NB4 (cell line): ENCODE results near the gene GH1.
"Not testable (repeated sequence)": the region's sequence is repeated elsewhere in the genome, so short reads cannot be mapped to it uniquely, and the experiment has no call there.

Source experiments
- DNase-seq: peaks from one replicate; pipeline ENCODE4 v3.0.0; 2010; ENCODE audit warnings: low read depth
- H3K4me3 ChIP-seq: one replicate; pipeline ENCODE4 v1.5.1; 2011; ENCODE audit warnings: mild to moderate bottlenecking, low read depth, low read length, moderate library complexity
- MYC ChIP-seq: IDR thresholded peaks from 2 replicates; pipeline ENCODE4 v1.6.1; 2011; ENCODE audit warnings: low read depth, low read length
- POLR2A ChIP-seq: IDR thresholded peaks from 2 replicates; pipeline ENCODE4 v1.6.1; 2011; ENCODE audit warnings: mild to moderate bottlenecking; ENCODE audit not compliant: insufficient read length; ENCODE audit errors: extremely low read depth
- TF ChIP-seq, protein P1 (sequence below): IDR thresholded peaks from 2 replicates; pipeline ENCODE4 v1.6.1; 2011; ENCODE audit warnings: low read depth, low read length
- TF ChIP-seq, protein P2 (sequence below): IDR thresholded peaks from one replicate; pipeline ENCODE4 v1.5.1; 2012; ENCODE audit warnings: low read depth, low read length

The GH1 gene

GRCh38 chr17:63881935-63882601, 36.6 kb downstream of the GH1 start, which contains the start of gene GH2:
GH2 (minus strand) TSS chr17:63881944; CDS start chr17:63881801, 143 bp downstream.
- H3K4me3 ChIP-seq = no peak within 1 kb of the TSS
- peak; percentile 48 for DNase-seq
- TF ChIP-seq POLR2A (no peak), MYC (no peak)
- TF ChIP-seq, protein P1, sequence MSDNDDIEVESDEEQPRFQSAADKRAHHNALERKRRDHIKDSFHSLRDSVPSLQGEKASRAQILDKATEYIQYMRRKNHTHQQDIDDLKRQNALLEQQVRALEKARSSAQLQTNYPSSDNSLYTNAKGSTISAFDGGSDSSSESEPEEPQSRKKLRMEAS = no peak
- TF ChIP-seq, protein P2, sequence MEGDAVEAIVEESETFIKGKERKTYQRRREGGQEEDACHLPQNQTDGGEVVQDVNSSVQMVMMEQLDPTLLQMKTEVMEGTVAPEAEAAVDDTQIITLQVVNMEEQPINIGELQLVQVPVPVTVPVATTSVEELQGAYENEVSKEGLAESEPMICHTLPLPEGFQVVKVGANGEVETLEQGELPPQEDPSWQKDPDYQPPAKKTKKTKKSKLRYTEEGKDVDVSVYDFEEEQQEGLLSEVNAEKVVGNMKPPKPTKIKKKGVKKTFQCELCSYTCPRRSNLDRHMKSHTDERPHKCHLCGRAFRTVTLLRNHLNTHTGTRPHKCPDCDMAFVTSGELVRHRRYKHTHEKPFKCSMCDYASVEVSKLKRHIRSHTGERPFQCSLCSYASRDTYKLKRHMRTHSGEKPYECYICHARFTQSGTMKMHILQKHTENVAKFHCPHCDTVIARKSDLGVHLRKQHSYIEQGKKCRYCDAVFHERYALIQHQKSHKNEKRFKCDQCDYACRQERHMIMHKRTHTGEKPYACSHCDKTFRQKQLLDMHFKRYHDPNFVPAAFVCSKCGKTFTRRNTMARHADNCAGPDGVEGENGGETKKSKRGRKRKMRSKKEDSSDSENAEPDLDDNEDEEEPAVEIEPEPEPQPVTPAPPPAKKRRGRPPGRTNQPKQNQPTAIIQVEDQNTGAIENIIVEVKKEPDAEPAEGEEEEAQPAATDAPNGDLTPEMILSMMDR = peak; percentile 68

DNA sequence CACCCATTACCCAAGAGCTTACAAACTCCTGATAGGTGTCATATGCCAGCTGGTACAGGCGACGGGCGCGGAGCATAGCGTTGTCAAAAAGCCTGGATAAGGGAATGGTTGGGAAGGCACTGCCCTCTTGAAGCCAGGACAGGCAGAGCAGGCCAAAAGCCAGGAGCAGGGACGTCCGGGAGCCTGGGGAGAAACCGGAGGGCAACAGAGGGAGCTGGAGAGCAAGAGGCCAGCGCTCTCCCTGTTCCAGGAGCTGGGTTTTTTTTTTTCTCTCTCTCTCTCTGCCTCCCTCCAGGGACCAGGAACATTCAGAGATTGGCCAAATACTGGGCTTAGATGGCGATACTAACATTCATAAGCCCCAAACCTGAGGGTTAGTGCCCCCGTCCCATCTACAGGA, 37.3 kb downstream of the GH1 start:
- not testable (repeated sequence) for H3K4me3 ChIP-seq, DNase-seq

GRCh38 chr17:63880706-63881105, 37.9 kb downstream of the GH1 start:
- TF ChIP-seq, protein P1 = no peak
- TF ChIP-seq MYC = no peak
- TF ChIP-seq POLR2A = no peak
- TF ChIP-seq, protein P2 = no peak
- DNase-seq = no peak
- no peak overlapping the region for H3K4me3 ChIP-seq

DNA sequence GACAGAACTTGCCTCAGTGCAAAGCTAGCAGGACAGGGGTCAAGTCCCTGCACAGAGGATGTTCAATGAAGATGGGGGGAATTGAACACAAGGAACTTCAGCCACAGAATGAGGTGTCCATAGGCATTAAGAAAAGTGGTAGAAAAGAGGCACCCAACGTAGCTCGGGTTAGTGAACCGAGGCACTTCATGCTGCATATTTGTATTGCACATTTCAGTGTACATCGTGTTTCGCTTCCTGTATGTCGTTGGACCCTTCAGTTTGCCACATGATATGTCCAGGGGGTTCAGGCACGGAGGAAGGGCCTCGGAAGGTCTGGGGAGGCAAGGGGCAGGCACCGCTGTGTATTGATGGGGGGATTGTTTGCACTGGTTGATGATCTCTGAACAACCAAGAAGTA, 40.2 kb downstream of the GH1 start:
- H3K4me3 ChIP-seq, DNase-seq: not testable (repeated sequence)

GRCh38 chr17:63874693-63875092, 43.9 kb downstream of the GH1 start:
- H3K4me3 ChIP-seq = not testable (repeated sequence)

DNA sequence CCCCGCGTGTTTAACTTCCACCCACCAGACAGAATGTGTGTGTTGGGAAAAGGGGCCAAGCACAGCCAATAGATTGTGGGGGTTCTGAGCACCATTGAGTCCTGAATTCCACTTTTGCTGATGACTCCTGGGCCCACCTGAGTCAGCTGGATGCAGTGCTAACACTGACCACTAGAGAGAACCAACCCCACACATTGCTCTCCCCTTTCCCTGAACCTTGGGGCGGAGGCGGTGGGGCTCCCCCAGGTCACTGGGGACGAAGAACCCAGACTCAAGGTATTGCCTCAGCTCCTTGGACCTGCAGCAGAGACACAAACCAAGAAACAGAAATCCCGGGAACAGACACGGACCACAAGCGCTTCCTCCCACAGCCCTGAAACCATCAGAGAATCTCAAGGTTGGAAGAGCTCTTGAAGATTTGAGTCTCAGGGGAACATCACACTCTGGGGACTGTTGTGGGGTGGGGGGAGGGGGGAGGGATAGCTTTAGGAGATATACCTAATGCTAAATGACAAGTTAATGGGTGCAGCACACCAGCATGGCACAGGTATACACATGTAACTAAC, 44.5 kb downstream of the GH1 start:
- H3K4me3 ChIP-seq, DNase-seq: not testable (repeated sequence)

More at GRCh38 chr17:63874693-63875092, 43.9 kb downstream of the GH1 start:
- not testable (repeated sequence) for DNase-seq

DNA sequence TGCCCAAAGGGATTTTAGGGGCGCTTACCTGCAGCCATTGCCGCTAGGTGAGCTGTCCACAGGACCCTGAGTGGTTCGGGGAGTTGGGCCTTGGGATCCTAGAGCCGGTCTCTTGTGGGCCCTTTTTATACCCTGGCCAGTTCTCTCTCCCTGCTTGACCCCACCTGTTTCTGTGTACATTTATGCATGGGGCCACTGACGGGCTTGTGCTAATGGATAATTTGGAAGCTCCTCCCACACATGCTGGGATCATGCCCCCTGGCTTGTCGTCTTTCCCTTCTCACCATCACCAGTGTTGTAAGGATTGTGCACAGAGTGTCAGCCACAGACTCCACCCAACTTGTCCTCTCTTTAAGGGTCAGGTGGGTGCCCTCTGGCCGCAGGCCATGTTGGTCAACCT, 45.1 kb downstream of the GH1 start, which contains the start of gene CSH2:
TSS of gene CSH2 (minus strand) at position 101 of the 400 bp plus-strand sequence. CDS start at position 38, 63 bp downstream.
- H3K4me3 ChIP-seq, DNase-seq: not testable (repeated sequence)

GRCh38 chr17:63871646-63872365, 46.8 kb downstream of the GH1 start:
- DNase-seq, H3K4me3 ChIP-seq: not testable (repeated sequence)

DNA sequence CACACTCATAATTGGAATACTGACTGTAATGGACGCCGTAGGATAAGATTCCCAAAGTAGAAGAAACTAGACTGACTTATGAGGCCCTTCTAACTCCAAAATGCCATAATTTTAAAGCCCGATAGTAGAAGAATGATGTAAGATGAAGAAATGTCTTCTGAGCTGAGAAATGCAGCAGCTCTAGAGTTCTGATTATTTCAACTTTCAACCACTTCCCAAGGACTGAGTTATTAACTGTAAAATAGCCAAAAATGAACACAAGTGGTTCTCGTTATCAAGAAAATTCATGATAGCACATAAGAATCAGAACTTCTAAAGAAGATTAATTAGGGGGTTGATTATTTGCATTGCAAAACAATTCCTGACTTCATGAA, 48.4 kb downstream of the GH1 start:
- not testable (repeated sequence) for H3K4me3 ChIP-seq, DNase-seq

DNA sequence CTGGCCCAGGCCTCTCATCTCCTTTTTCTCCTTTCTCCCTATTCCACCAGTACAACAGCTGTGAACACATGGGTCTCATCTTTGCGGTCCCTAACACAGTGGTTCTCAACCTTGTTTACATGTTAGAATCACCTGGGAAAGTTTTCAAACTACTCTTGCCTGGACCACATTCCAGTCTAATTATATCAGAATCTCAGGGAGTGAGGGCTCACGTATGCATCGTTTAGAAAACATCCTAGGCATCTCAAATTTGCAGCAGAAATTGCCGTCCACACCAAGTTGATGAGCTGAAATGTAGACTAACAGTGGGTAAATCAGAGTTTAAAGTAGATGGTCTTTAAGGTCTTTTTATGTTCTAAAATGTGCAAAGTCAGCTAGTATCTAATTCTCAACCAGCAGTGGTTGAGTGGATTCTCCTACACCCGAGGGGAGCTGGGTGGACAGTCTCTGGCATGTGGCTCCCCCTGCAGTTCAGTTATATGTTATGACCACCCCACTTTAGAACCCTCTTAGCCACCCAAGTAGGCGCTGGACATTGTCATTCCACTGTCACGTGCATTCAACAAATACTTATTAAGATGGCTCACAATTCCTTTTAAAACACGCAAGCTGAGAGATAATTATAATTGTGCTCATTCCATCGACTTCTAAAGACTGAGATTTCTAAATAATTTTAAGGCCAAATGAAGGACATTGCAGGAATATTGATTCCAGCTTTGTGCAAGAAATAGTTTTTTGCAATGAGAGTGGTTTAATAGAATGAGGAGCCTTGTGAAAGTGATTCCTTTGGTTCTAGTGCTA, 48.9 kb downstream of the GH1 start:
- TF ChIP-seq, protein P2 = peak; percentile 33
- H3K4me3 ChIP-seq, DNase-seq: not testable (repeated sequence)
